HepG2 (cell line): ENCODE results near the gene PLEKHB1.

Experiments
- TMF1 ChIP-seq: sonication (generic); formaldehyde crosslinking; IDR thresholded peaks from 2 replicates; pipeline ENCODE4 v1.8.1; 2022; ENCODE audit warnings: low read depth, missing genetic modification reagents
- ZNF512 ChIP-seq: sonication (generic); formaldehyde crosslinking; IDR thresholded peaks from 2 replicates; pipeline ENCODE4 v1.4.0; 2020; ENCODE audit warnings: mild to moderate bottlenecking, missing genetic modification reagents
- ZNF737 ChIP-seq: sonication (generic); formaldehyde crosslinking; IDR thresholded peaks from 2 replicates; pipeline ENCODE4 v1.5.0; 2020; ENCODE audit warnings: missing genetic modification reagents, mild to moderate bottlenecking, borderline replicate concordance

GRCh38 chr11:73623686-73624085 is 22.7 kb upstream of the PLEKHB1 start:
- no peak for TF ChIP-seq ZNF512 (CRISPR knock-in tag)
- no peak for TF ChIP-seq ZNF737
- no peak for TF ChIP-seq TMF1 (CRISPR knock-in tag)
